H1 (cell line): Measurements from ENCODE around the gene PPARA. TPM values are rescaled to one million over a fixed set of nuclear protein-coding genes. Genes with fewer than 3 reads are reported as not detected.

Experiments used
- CTCF ChIA-PET: fragments of 300-600 bp; sonication (Branson Sonifier 250); formaldehyde crosslinking; loops from one replicate; lab custom pipeline; 2021; ENCODE audit not compliant: partially characterized antibody; lab: Charles Lee
- POLR2A ChIA-PET: fragments of 300-600 bp; sonication (Branson Sonifier 250); formaldehyde crosslinking; loops from one replicate; lab custom pipeline; 2021; ENCODE audit warnings: inconsistent platforms; ENCODE audit not compliant: partially characterized antibody; lab: Charles Lee
- DNase-seq, 2 experiments: peaks; one replicate each; pipeline versions ENCODE4 v3.0.0 to v3.0.0-alpha.2; 2010 to 2022; ENCODE audit warnings: low spot score in 2 of 2, low read depth in 1 of 2, mixed read lengths in 1 of 2
- FAIRE-seq: peaks from 2 replicates; lab custom pipeline; 2011; peaks lifted over from hg19 to GRCh38; lab: Jason Lieb, UNC
- H2AFZ ChIP-seq: 2 replicates; pipeline ENCODE4 v1.8.1; 2012; ENCODE audit warnings: low read length, inconsistent platforms
- H2AK5ac ChIP-seq: 2 replicates; pipeline ENCODE4 v1.6.1; 2013; ENCODE audit warnings: low read depth, low read length
- H2BK120ac ChIP-seq: replicated peaks from 2 replicates; pipeline ENCODE3; 2013; ENCODE audit warnings: low read depth, low read length, inconsistent platforms
- H2BK12ac ChIP-seq: 2 replicates; pipeline ENCODE4 v1.6.1; 2013; ENCODE audit warnings: low read depth, low read length
- H2BK15ac ChIP-seq: 2 replicates; pipeline ENCODE4 v1.6.1; 2013; ENCODE audit warnings: low read length
- H2BK20ac ChIP-seq: 2 replicates; pipeline ENCODE4 v1.6.1; 2013; ENCODE audit warnings: low read length
- H2BK5ac ChIP-seq: 2 replicates; pipeline ENCODE4 v1.6.1; 2013; ENCODE audit warnings: low read depth, low read length
- H3K14ac ChIP-seq: 2 replicates; pipeline ENCODE4 v1.6.1; 2013; ENCODE audit warnings: inconsistent platforms; ENCODE audit not compliant: insufficient read length
- H3K18ac ChIP-seq: 2 replicates; pipeline ENCODE4 v1.6.1; 2013; ENCODE audit warnings: low read length; ENCODE audit errors: extremely low read depth
- H3K23ac ChIP-seq: 2 replicates; pipeline ENCODE4 v1.6.1; 2013; ENCODE audit warnings: inconsistent platforms; ENCODE audit not compliant: insufficient read length
- H3K23me2 ChIP-seq: 2 replicates; pipeline ENCODE4 v1.6.1; 2013; ENCODE audit warnings: low read depth, low read length
- H3K27ac ChIP-seq: 2 replicates; pipeline ENCODE4 v1.6.1; 2011; ENCODE audit warnings: low read depth, low read length, inconsistent platforms
- H3K27me3 ChIP-seq, 4 experiments: replicated peaks in 1 of 4; 1 replicate in 1 of 4; 2 replicates in 3 of 4; pipeline versions ENCODE4 v1.6.1 to v1.8.1; 2011 to 2013; ENCODE audit warnings: low read length in 3 of 4, mild to moderate bottlenecking in 3 of 4, inconsistent platforms in 2 of 4, mixed read lengths in 2 of 4, moderate library complexity in 1 of 4; ENCODE audit not compliant: control insufficient read depth in 3 of 4, insufficient read depth in 3 of 4; ENCODE audit errors: extremely low read depth in 1 of 4
- H3K36me3 ChIP-seq, 4 experiments: 2 replicates each; pipeline versions ENCODE4 v1.6.1 to v1.8.1; 2011 to 2013; ENCODE audit warnings: mild to moderate bottlenecking in 4 of 4, low read length in 3 of 4, moderate library complexity in 2 of 4, control low read depth in 1 of 4, inconsistent platforms in 1 of 4; ENCODE audit not compliant: insufficient read depth in 4 of 4, control insufficient read depth in 2 of 4
- H3K4ac ChIP-seq: replicated peaks from 2 replicates; pipeline ENCODE3; 2013; ENCODE audit warnings: low read length, low read depth, mixed read lengths, inconsistent platforms; ENCODE audit not compliant: insufficient read length
- H3K4me1 ChIP-seq, 4 experiments: replicated peaks in 1 of 4; 1 replicate in 1 of 4; 2 replicates in 3 of 4; pipeline versions ENCODE4 v1.6.1 to v1.8.1; 2011 to 2013; ENCODE audit warnings: low read length in 3 of 4, inconsistent platforms in 2 of 4, mixed read lengths in 1 of 4; ENCODE audit not compliant: insufficient read depth in 4 of 4, control insufficient read depth in 3 of 4
- H3K4me2 ChIP-seq, 2 experiments: 2 replicates each; pipeline versions ENCODE4 v1.6.1 to v1.8.1; 2011 to 2013; ENCODE audit warnings: low read depth in 2 of 2, low read length in 2 of 2, control low read depth in 1 of 2, inconsistent platforms in 1 of 2, mild to moderate bottlenecking in 1 of 2; ENCODE audit not compliant: insufficient read depth in 1 of 2
- H3K4me3 ChIP-seq, 4 experiments: fragments of 200-600, 300-600 bp in 1 of 4; sonication (generic), shearing (Covaris generic), sonication (Bioruptor Twin) in 1 of 4; 2 replicates each; pipeline versions ENCODE4 v1.5.1 to v1.8.1; 2011 to 2016; ENCODE audit warnings: low read length in 4 of 4, low read depth in 3 of 4, control low read depth in 2 of 4, inconsistent platforms in 2 of 4, mild to moderate bottlenecking in 2 of 4, mixed read lengths in 1 of 4, moderate library complexity in 1 of 4; ENCODE audit not compliant: insufficient read depth in 2 of 4; ENCODE audit errors: extremely low read depth in 1 of 4
- H3K56ac ChIP-seq: replicated peaks from 2 replicates; pipeline ENCODE3; 2013; ENCODE audit warnings: low read depth, mild to moderate bottlenecking, mixed read lengths, low read length, inconsistent platforms; ENCODE audit not compliant: insufficient read length
- H3K79me1 ChIP-seq: 2 replicates; pipeline ENCODE4 v1.6.1; 2013; ENCODE audit warnings: low read depth, low read length, control low read depth
- H3K79me2 ChIP-seq, 2 experiments: 2 replicates each; pipeline versions ENCODE4 v1.6.1 to v1.8.1; 2012 to 2013; ENCODE audit warnings: low read length in 2 of 2, mild to moderate bottlenecking in 2 of 2, inconsistent platforms in 1 of 2; ENCODE audit not compliant: insufficient read depth in 2 of 2, control insufficient read depth in 1 of 2
- H3K9ac ChIP-seq, 4 experiments: replicated peaks in 1 of 4; 1 replicate in 1 of 4; 2 replicates in 3 of 4; pipeline versions ENCODE4 v1.6.1 to v1.8.1; 2011 to 2013; ENCODE audit warnings: low read depth in 3 of 4, low read length in 3 of 4, control low read depth in 2 of 4, mild to moderate bottlenecking in 2 of 4, moderate library complexity in 2 of 4, inconsistent platforms in 1 of 4; ENCODE audit errors: extremely low read depth in 1 of 4
- H3K9me3 ChIP-seq, 2 experiments: 2 replicates each; pipeline versions ENCODE4 v1.6.1 to v1.8.1; 2012 to 2013; ENCODE audit warnings: mild to moderate bottlenecking in 2 of 2, moderate library complexity in 2 of 2, control low read depth in 1 of 2, inconsistent platforms in 1 of 2, low read depth in 1 of 2, low read length in 1 of 2, mixed read lengths in 1 of 2; ENCODE audit not compliant: insufficient read depth in 2 of 2
- H4K20me1 ChIP-seq, 2 experiments: replicated peaks in 1 of 2; 2 replicates each; pipeline versions ENCODE3 to v1.8.1; 2011 to 2013; ENCODE audit warnings: inconsistent platforms in 2 of 2, low read length in 2 of 2, mild to moderate bottlenecking in 1 of 2; ENCODE audit not compliant: insufficient read depth in 2 of 2, control insufficient read depth in 1 of 2
- H4K5ac ChIP-seq: 2 replicates; pipeline ENCODE4 v1.6.1; 2013; ENCODE audit warnings: low read length, low read depth, mixed read lengths, inconsistent platforms; ENCODE audit not compliant: insufficient read length
- H4K8ac ChIP-seq: 2 replicates; pipeline ENCODE4 v1.8.0; 2013; ENCODE audit warnings: mild to moderate bottlenecking, moderate library complexity, low read length, inconsistent platforms; ENCODE audit not compliant: insufficient read depth; ENCODE audit errors: extremely low read depth
- H4K91ac ChIP-seq: replicated peaks from 2 replicates; pipeline ENCODE3; 2013; ENCODE audit warnings: low read length, mixed read lengths, inconsistent platforms; ENCODE audit not compliant: insufficient read length
- BRCA1 ChIP-seq: IDR thresholded peaks from 2 replicates; pipeline ENCODE4 v1.6.1; 2012; ENCODE audit warnings: low read depth, low read length, improper control_type of control experiment
- CBX5 ChIP-seq: fragments of 300-800, 300-1000 bp; sonication (generic); IDR thresholded peaks from 2 replicates; pipeline ENCODE4 v1.7.1; 2016; ENCODE audit warnings: antibody characterized with exemption, low read length, low read depth
- CBX8 ChIP-seq: fragments of 300-800, 300-1000 bp; sonication (generic); IDR thresholded peaks from 2 replicates; pipeline ENCODE4 v1.7.1; 2016; ENCODE audit warnings: low read depth, low read length, borderline replicate concordance
- CTBP2 ChIP-seq: IDR thresholded peaks from 2 replicates; pipeline ENCODE4 v1.7.0; 2011; ENCODE audit warnings: borderline replicate concordance, mild to moderate bottlenecking, moderate library complexity, mixed read lengths, low read length; ENCODE audit not compliant: insufficient read depth, insufficient read length
- EGR1 ChIP-seq: IDR thresholded peaks from 2 replicates; pipeline ENCODE4 v1.6.1; 2011; ENCODE audit warnings: low read depth, low read length, borderline replicate concordance
- HDAC6 ChIP-seq: IDR thresholded peaks from one replicate; pipeline ENCODE4 v1.7.1; 2012; ENCODE audit warnings: low read depth, mild to moderate bottlenecking, inconsistent platforms, low read length, moderate library complexity
- RBBP5 ChIP-seq: IDR thresholded peaks from 2 replicates; pipeline ENCODE4 v1.7.1; 2012; ENCODE audit warnings: low read depth, mild to moderate bottlenecking, inconsistent platforms, low read length, moderate library complexity, borderline replicate concordance
- RFX5 ChIP-seq: IDR thresholded peaks from 2 replicates; pipeline ENCODE4 v1.6.1; 2011; ENCODE audit warnings: low read depth, low read length, improper control_type of control experiment, borderline replicate concordance
- RXRA ChIP-seq: IDR thresholded peaks from 2 replicates; pipeline ENCODE4 v1.6.1; 2011; ENCODE audit warnings: low read depth, mild to moderate bottlenecking, low read length, moderate library complexity; ENCODE audit not compliant: insufficient read depth
- SAP30 ChIP-seq: fragments of 300-600 bp; sonication (generic); IDR thresholded peaks from 2 replicates; pipeline ENCODE4 v1.7.1; 2012; ENCODE audit warnings: low read length, moderate library complexity, mild to moderate bottlenecking, inconsistent platforms; ENCODE audit not compliant: insufficient read depth, insufficient replicate concordance
- TAF1 ChIP-seq: IDR thresholded peaks from 2 replicates; pipeline ENCODE4 v1.6.1; 2011; ENCODE audit warnings: mild to moderate bottlenecking, low read depth, low read length
- ZNF274 ChIP-seq: IDR thresholded peaks from 2 replicates; pipeline ENCODE4 v1.7.0; 2012; ENCODE audit warnings: low read length, borderline replicate concordance; ENCODE audit errors: extremely low read depth
- WGBS, 2 experiments: shearing (Covaris generic) in 1 of 2; methylation state at CpG; one replicate each; pipeline versions ENCODE4 v1.1.6 to v1.1.7; 2013 to 2015; ENCODE audit warnings: low lambda C conversion rate in 2 of 2, mixed read lengths in 2 of 2, inconsistent platforms in 1 of 2, low coverage in 1 of 2, missing lambda C conversion rate in 1 of 2; ENCODE audit not compliant: insufficient replicate concordance in 2 of 2, insufficient coverage in 1 of 2, insufficient read length in 1 of 2; ENCODE audit errors: extremely low coverage in 1 of 2, missing lambda C conversion rate in 1 of 2; 5-methylcytosine and 5-hydroxymethylcytosine counted together
- polyA plus RNA-seq, 7 experiments: library from polyadenylated mRNA; depleted of rRNA in 3 of 7; stranded (reverse) in 5 of 7; unstranded in 2 of 7; fragments of >200 nt in 5 of 7; fragments of 200-250 nt in 2 of 7; gene quantifications; 1 replicate in 5 of 7; 2 replicates in 1 of 7; 4 replicates in 1 of 7; pipeline versions ENCODE4 v1.2.1 to v1.2.3, GENCODE V29; 2011 to 2013; ENCODE audit warnings: missing spikeins in 2 of 7, mixed read lengths in 2 of 7
- total RNA-seq: library from RNA; stranded (reverse); fragmentation: NEBNext Ultra II Directional; extraction: Animal tissue kit (Norgen Biotek cat#: 25700); gene quantifications from 2 replicates; pipeline ENCODE4 v1.2.1, GENCODE V29; 2021
- TF ChIP-seq, protein P1 (sequence below): IDR thresholded peaks from 2 replicates; pipeline ENCODE4 v1.6.1; 2011; ENCODE audit warnings: low read depth, mild to moderate bottlenecking, low read length; ENCODE audit not compliant: insufficient read depth

PPARA gene
- total and polyA plus RNA-seq, 2 of the 8 experiments (the other 6 are each of a cell fraction or from before 2014, with no cell fraction given) = 3.1 to 8.2 TPM

DNA sequence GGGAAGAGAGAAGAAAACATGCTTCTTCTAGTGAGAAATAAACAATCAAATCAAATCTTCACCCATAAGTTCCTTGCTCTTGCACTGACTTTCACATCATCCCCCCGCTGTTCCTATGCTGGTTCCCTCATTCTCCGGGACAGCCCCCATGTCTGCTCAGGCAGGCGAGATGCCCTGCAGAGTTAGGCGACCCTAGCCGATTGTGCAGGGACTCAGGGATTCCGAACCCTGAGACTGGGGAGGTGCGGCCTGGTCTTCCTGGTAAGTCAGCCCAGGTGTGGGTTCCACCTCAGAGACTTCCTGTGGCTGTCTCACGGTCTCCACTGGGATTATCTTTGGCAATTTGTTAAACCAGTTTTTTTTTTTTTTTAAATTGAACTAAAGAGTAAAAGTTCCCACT lies 124.1 kb downstream of the PPARA start:
- Histone ChIP-seq H3K36me3 (peaks cover 6 to 16% (median 12%) of the 10 kb centered on the region in 4 experiments; a peak in 4 of 8 replicates), H2BK12ac (no peak overlapping the region), H3K79me1 (no peaks in the 10 kb centered on the region), H4K20me1 (peaks cover 0 to 5% of the 10 kb centered on the region in 2 experiments), H2BK5ac (no peak overlapping the region), H4K5ac (no peak overlapping the region), H2BK15ac (no peak overlapping the region), H3K4me2 (no peak overlapping the region), H2BK120ac (no peak overlapping the region), H2AK5ac (no peak overlapping the region), H3K9me3 (no peaks in the 10 kb centered on the region), H3K4me1 (no peaks in the 10 kb centered on the region), H3K79me2 (no peaks in the 10 kb centered on the region), H3K27me3 (no peaks in the 10 kb centered on the region), H3K4me3 (no peak overlapping the region), H4K8ac (no peak overlapping the region), H3K56ac (no peak overlapping the region), H3K23me2 (no peaks in the 10 kb centered on the region), H3K23ac (no peak overlapping the region), H3K14ac (no peak overlapping the region), H3K18ac (no peak overlapping the region), H3K9ac (no peak overlapping the region), H3K27ac (no peak overlapping the region), H4K91ac (no peak overlapping the region), H2AFZ (no peak overlapping the region), H2BK20ac (no peak overlapping the region), H3K4ac (no peak overlapping the region)
- ChIA-PET CTCF (no interaction called here), POLR2A (interaction anchor here (1.0 kb wide), 1 partner anchor 21 kb away, joined by 3 read pairs; no protein-coding TSS in a partner anchor)
- DNase-seq = no peak
- FAIRE-seq = no peak
- 92% methylated on average over 8 of the region's 8 CpGs; no CpG with 5 or more reads in 1 of the 2 experiments for WGBS, 2 experiments
- TF ChIP-seq RFX5 (no peak), CBX8 (no peak), CTBP2 (no peak), RBBP5 (no peak), BRCA1 (no peak), RXRA (no peak), SAP30 (no peak), CBX5 (no peak), HDAC6 (no peak), TAF1 (no peak), ZNF274 (no peak), EGR1 (no peak)
- TF ChIP-seq, protein P1, sequence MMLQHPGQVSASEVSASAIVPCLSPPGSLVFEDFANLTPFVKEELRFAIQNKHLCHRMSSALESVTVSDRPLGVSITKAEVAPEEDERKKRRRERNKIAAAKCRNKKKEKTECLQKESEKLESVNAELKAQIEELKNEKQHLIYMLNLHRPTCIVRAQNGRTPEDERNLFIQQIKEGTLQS = no peak
